A673 (cell line): ENCODE data around the gene NMT1.

ENCODE experiments used
- EZH2 ChIP-seq: fragments of 200-600 bp; sonication (generic); IDR thresholded peaks from 2 replicates; pipeline ENCODE4 v1.6.1; 2017; ENCODE audit warnings: borderline replicate concordance, low read depth, mild to moderate bottlenecking, mixed read lengths, antibody characterized with exemption, low read length; ENCODE audit not compliant: poor library complexity, severe bottlenecking
- TF ChIP-seq, protein P1 (sequence below): fragments of 300-800, 200-600 bp; sonication (generic); conservative IDR thresholded peaks from 2 replicates; pipeline ENCODE4 v1.5.1; 2017; ENCODE audit warnings: low read depth, mild to moderate bottlenecking, antibody characterized with exemption, low read length, moderate library complexity, mixed read lengths

DNA sequence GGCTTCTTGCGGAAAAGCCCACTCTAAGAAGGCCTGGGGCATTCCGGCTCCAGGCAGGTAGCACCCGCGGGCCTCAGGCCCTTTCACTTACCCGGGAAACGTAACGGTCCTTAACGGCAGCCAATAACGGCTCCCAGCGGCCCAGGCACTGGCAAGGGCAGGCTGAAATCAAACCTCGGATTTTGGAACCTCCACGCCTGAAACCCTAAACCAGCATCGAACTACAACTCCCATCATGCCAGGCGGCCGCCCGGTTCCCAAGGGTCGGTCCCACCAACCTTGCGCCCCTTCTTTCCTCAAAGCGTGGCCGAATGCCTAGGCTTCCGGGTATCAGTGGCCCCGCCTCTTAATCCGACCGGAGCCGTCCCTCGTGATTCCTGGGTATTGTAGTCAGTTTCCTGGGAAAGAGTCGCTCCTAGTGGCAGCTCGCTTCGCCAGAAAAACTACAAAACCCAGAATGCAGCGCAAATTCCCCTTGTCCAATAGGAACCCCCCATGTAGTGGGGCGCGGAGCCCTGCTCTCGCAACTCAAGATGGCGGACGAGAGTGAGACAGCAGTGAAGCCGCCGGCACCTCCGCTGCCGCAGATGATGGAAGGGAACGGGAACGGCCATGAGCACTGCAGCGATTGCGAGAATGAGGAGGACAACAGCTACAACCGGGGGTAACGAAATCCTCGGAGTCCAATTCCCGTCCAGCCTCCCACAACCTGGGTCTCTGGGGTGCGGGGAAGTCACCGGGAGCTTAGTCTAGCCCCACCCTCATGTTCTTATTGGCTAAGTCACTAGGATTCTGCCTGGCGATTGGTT, at the start of gene NMT1:
- TF ChIP-seq, protein P1, sequence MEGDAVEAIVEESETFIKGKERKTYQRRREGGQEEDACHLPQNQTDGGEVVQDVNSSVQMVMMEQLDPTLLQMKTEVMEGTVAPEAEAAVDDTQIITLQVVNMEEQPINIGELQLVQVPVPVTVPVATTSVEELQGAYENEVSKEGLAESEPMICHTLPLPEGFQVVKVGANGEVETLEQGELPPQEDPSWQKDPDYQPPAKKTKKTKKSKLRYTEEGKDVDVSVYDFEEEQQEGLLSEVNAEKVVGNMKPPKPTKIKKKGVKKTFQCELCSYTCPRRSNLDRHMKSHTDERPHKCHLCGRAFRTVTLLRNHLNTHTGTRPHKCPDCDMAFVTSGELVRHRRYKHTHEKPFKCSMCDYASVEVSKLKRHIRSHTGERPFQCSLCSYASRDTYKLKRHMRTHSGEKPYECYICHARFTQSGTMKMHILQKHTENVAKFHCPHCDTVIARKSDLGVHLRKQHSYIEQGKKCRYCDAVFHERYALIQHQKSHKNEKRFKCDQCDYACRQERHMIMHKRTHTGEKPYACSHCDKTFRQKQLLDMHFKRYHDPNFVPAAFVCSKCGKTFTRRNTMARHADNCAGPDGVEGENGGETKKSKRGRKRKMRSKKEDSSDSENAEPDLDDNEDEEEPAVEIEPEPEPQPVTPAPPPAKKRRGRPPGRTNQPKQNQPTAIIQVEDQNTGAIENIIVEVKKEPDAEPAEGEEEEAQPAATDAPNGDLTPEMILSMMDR, result no peak
- no peak for TF ChIP-seq EZH2
